Activated CD4-positive, alpha-beta T cell treated with anti-CD3 and anti-CD28 coated beads, Interleukin-2, amount 50 U/mL, for 1 hour (primary cell): Measurements from ENCODE around the gene CEP120.
A peak's percentile ranks its signal among the peaks of the same experiment; 100 is the strongest.
"Not testable (repeated sequence)": the region's sequence is repeated elsewhere in the genome, so short reads cannot be mapped to it uniquely, and the experiment has no call there.

ENCODE experiments used
- DNase-seq: peaks from one replicate; pipeline ENCODE4 v3.0.0-alpha.2; 2020

The CEP120 gene

GRCh38 chr5:123423278-123424149 is at the start of gene CEP120:
Gene CEP120 (minus strand): TSS chr5:123423403. CDS start chr5:123422998, 405 bp downstream.
- DNase-seq = peak; percentile 96

GRCh38 chr5:123472150-123472924 is 49.1 kb upstream of the CEP120 start:
- DNase-seq = no peak

GRCh38 chr5:123471385-123471784 is 48.2 kb upstream of the CEP120 start:
- no peak for DNase-seq

- DNase-seq = not testable (repeated sequence)
Observed at GRCh38 chr5:123466839-123467238, 43.6 kb upstream of the CEP120 start.

- no peak for DNase-seq
Observed at GRCh38 chr5:123460296-123460729, 37.1 kb upstream of the CEP120 start.

GRCh38 chr5:123458994-123459393 is 35.8 kb upstream of the CEP120 start:
- not testable (repeated sequence) for DNase-seq

GRCh38 chr5:123456242-123456641 is 33.0 kb upstream of the CEP120 start:
- DNase-seq = no peak

- no peak for DNase-seq
Observed at GRCh38 chr5:123455640-123456039, 32.4 kb upstream of the CEP120 start.

GRCh38 chr5:123455095-123455494 is 31.9 kb upstream of the CEP120 start:
- no peak for DNase-seq

- no peak for DNase-seq
Observed at GRCh38 chr5:123454259-123454911, 31.2 kb upstream of the CEP120 start.

- DNase-seq = no peak
Observed at GRCh38 chr5:123452401-123452800, 29.2 kb upstream of the CEP120 start.

GRCh38 chr5:123451047-123451446 is 27.8 kb upstream of the CEP120 start:
- DNase-seq = no peak

GRCh38 chr5:123450640-123451039 is 27.4 kb upstream of the CEP120 start:
- DNase-seq = no peak

- DNase-seq = no peak
Observed at GRCh38 chr5:123450114-123450513, 26.9 kb upstream of the CEP120 start.

- DNase-seq = no peak
Observed at GRCh38 chr5:123449424-123449974, 26.3 kb upstream of the CEP120 start.

- no peak for DNase-seq
Observed at GRCh38 chr5:123448743-123449142, 25.5 kb upstream of the CEP120 start.

GRCh38 chr5:123448017-123448617 is 24.9 kb upstream of the CEP120 start:
- no peak for DNase-seq

GRCh38 chr5:123444016-123444415 is 20.8 kb upstream of the CEP120 start:
- no peak for DNase-seq

- no peak for DNase-seq
Observed at GRCh38 chr5:123441408-123441807, 18.2 kb upstream of the CEP120 start.

GRCh38 chr5:123440456-123441181 is 17.4 kb upstream of the CEP120 start:
- DNase-seq = no peak

- DNase-seq = no peak
Observed at GRCh38 chr5:123439709-123440108, 16.5 kb upstream of the CEP120 start.

- no peak for DNase-seq
Observed at GRCh38 chr5:123438902-123439301, 15.7 kb upstream of the CEP120 start.
